Stimulated activated CD4-positive, alpha-beta T cell treated with anti-CD3 and anti-CD28 coated beads, Interleukin-4, amount 100 ng/mL, for 1 hour (primary cell): ENCODE measurements around the gene ALPI.

Experiments used
- DNase-seq: peaks from one replicate; pipeline ENCODE4 v3.0.0-alpha.2; 2020

ALPI gene

GRCh38 chr2:232487385-232488096 is 31.6 kb downstream of the ALPI start, which contains the start of gene ECEL1:
Gene ECEL1 (minus strand): TSS chr2:232487834. CDS start chr2:232486653, 1,181 bp downstream.
- no peak for DNase-seq

- DNase-seq, result no peak
These were observed 32.3 kb downstream of the ALPI start for GRCh38 chr2:232488097-232488711.

DNA sequence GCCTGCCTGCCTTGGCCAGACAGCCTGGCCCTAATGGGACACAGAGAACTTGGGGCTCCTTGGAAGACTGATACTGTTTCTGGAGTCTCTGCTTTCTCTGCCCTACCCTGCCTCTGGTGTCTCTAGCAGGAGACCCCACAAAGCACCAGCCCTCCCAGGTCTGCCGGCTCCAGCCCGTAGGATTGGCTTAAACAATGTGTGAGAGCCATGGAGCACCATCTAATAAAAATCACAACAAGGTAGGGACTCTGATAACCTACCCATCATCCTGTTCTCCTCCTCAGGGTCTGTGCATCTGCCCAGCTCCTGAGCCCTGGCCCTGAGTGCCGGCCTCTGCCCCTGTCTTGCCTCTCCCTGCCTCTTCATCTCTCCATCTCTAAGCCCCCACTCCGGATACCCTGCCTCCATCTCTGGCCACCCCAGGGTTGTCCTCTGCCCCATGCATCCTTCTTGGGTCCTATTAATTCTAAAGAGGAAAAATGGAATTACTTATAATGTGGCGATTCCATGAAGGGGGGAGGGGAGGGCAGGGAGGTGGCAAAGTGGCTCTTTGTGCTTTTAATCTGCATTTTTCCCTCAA is 32.9 kb downstream of the ALPI start:
- DNase-seq, result no peak

- no peak for DNase-seq
These were observed 33.7 kb downstream of the ALPI start for GRCh38 chr2:232489516-232490220.

DNA sequence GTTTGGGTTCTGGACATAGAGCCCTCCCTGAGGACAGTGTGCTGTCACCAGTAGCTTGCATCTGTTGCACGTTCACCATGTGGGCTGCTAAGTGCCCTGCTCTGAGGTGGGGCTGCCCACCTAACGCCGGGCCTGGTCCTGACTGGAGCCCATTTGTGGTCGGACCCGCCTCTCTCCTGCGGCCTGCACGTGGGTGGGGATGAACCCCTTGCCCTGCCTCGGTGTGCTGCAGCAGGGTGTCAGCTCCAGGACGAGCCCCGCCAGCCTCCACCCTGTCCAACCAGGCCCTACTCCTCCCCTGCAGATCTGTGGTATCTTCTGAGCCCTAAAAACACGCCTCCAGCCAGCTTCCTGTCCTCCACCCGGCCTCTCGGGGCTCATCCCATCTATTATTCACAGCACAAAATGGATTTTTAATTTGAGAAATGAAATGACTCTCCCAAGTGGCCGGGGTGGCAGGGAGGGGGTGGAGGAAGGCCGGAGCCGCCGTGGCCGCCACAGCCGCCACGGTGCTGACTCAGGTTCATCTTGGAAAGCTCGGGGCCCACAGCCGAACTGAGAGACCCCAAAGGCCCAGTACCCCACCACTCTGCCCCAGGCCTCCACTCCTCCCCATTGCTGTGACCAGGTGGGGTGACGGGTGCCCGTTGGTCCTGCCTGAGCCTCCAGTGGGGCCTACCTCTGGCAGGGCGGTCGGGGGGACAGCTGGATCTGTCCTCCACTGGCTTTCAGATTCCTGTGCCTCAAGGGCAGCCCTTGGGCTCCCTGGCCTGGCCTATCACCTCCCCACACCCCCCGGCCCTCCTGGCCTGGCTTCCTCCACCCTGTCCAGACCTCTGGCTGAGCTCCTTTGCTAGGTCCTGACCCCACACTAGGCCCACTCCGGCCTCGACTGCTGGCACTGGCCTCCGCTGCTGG is 34.5 kb downstream of the ALPI start:
- DNase-seq, result no peak

DNA sequence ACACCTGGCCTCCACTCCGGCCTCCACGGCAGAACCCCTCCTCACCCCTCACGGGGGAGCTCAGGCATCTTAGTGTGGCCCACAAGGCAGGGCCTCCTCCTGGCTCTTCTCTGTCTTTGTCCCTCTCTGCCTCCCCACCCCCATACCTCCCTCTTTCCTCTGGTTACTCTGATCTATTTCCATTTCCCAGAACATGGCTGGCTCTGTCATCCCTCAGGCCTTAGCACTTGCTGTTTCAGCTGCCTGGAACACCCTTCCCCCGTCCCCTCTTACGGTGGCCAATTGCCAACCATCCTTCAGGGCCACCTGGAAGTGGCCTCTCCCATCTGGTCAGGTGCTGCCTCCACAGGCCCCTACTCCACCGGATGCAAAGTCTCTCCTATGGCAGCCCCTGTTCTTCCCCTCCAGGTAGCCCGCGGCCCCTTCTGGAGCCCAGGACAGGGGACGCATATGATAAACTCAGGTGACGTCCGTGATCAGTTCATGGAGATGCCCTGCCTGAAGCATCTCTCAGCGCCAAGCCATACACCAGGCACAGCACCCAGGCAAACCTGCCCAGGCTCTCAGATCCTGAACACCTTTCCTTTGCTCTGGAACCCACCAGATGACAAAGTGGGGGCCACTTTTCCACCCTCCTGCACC is 35.3 kb downstream of the ALPI start:
- DNase-seq, result no peak

- no peak for DNase-seq
These were observed 36.4 kb downstream of the ALPI start for GRCh38 chr2:232492236-232492848.

- DNase-seq, result no peak
These were observed 37.2 kb downstream of the ALPI start for GRCh38 chr2:232492963-232493700.

DNA sequence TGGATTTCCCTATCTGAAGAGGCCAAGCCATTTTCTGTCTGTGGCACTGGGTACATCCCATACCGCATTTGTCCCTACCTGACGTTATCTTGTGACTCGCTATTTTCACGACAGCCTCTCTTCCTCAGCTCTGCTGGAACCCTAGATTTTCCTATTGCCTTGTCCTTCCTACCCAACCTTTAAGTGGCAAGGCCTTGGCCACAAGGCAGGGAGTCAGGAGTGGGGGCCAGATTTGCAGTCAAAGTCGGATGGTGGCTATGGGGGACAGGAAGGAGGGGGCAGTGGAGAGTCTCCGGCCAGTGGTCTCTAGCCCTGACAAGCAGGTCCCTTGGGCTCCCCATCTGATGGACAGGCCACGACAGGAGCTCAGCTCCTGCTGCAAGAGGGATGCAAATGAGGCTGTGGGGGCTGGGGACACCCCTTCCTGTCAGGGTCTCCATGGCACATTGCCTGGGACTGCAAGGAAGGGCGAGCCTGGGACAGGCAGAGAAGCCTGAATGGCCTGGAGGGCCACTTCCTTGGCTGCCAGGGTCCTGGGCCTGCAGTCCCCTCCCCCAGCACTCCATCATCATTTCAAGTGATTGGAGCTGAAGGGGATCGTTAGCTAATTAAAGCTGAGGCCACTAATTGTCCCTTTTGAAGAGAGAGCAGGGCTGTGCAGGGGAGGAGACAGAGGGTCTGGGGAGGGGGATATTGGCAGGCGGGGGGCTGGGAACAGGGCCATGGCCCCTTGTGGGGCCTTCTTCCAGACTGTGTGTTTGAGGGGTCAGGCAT is 37.9 kb downstream of the ALPI start:
- no peak for DNase-seq

DNA sequence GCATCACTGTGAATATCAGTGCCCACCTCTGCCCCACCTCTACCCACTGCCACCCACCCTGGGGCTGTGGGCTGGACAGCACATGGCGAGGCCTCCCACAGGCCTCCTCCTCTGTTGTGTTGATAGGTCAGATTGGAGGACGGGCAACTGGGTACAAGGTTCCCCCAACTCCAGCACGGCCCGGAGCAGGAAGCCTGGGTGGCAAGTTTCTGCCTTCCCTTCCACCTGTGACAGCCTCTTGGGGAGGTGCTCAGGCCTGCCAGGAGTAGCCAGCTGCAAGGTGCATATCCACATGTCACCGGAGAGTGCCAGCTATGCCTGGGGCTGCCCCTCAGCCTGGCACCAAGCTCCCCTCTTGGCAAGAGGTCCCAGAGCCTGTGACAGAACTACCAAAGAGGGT is 38.6 kb downstream of the ALPI start:
- no peak for DNase-seq

DNA sequence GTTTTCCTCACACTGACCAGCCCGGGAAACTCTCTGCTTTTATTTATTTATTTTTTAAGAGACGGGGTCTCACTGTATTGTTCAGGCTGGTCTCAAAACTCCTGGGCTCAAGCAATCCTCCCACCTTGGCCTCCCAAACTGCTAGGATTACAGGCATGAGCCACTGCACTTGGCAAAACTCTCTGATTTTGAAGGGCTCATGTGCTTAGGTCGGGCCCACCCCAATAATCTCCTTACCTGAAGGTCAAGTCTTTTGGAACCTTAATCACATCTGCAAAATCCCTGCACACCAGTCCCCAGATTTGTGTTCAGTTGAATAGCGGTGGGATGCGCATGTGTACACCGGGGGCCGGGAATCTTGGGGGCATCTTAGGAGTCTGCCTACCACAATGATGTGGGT is 39.3 kb downstream of the ALPI start:
- DNase-seq, result no peak

DNA sequence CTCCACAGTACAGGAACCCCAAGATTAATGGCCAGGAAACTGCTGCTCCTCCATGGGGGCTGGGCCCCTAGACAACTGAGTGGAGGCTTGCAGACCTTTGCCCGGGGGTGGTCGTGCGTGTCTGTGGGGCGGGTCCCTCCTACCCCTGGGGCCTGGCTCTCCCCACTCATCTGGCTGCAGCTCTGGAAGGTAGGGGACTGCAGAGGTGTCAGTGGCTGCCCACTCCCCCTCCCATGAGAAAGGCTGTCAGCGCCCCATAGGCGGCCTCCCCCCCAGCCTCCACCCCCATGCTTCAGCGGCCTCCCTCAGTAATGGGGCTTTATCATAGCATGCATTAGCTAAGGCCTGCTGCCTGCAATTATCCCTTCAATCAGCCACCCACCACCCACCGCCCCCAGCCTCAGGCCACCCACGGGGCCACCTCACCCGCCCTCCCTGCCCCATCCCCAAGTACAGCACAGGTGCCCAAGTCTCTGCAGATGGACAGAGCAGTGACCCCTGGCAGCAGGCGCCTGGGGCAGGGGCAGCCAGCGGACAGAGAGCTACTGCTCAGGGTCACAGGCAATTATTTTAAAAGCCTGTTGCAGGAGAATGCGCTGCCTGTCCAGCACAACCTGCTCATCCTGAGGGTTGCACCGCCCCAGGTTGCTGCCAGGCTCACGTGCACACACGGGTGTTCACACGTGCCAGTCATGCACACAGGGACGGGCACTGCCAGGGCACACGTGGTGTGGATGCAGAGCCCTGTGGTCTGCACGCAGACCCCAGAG is 40.7 kb downstream of the ALPI start:
- DNase-seq, result no peak

DNA sequence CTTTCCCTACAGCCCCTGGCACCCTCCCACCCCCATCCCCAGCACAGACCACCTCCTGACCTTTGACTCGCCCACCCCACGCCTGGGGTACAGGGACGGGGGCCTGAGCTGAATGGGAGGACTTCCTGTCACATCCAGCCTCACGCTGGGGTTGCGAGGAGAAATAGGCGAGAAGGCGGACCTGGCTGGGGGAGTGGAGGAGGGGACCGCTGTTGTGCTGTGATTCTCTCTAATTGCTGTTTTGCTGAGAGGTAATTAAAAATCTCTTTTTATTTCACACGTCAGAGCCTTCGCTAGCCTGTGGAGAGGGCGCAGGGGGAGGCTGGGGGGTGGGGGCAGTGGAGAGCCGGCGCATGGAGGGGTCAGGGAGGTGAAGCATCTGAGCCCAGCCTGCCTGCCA is 41.4 kb downstream of the ALPI start:
- no peak for DNase-seq

DNA sequence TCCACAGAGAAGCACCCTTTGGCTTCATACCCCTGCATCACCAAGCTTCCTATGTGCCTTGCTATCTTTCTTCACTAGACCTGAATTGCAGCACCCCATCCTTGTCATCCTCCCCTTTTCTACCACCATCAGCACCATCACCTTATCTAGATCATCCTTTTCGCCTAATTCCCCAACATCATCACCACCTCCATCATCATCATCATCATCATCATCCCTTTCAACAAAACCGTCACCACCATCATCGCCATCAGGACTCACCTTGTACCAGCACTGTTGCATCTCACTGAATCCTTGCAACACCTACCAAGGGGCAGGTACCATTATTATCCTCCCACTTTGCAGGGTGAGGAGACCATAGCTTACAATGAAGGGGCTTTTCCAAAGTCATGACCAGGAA is 42.5 kb downstream of the ALPI start:
- no peak for DNase-seq

DNA sequence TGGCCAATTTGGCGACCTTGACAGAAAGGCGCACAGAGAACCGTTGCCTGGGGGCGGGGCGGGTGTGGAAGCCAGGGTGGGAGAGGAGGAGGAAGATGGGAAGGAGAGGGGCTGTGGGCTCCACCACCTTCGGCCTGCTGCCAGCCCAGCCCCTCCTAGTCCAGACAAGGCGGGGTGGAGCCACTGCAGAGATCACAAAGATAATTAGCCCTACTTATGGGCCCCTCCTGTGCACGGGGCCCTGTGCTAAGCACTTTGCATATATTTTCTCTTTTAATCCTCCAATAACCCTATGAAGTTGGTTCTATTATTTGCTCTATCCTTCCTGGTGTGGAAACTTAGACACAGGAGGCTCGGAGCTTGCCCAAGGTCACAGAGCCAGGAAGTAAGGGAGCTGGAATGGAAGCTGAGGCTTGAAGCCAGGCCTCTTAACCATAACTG is 45.4 kb downstream of the ALPI start:
- no peak for DNase-seq

DNA sequence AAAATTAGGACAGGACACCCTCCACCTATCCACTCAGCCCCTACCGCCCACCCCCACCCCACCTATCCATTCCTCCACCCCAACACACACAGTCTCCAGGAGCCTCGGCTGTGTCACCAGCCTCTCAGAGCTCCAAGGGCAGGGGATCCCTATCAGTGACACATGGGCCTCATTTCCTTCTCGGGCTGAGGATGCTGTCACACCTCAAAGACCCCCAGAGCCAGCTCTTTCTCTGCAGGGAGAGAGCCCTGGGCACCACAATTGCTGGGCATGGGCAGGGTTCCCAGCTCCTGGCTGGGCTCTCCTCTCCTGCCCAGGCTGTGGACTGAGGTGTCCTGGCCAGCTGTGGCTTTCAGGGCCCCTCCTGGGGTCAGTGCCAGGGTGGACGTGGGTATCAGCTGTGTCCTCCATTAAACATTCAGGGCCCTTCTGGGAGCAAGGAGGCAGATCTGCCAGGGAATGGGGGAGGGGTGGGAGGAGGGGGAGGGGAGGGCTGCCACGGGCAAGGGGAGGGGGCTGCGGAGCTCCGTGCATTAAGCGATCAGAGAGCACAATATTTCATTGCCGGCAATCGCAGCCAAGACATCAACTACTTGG is 45.9 kb downstream of the ALPI start:
- DNase-seq, result no peak

DNA sequence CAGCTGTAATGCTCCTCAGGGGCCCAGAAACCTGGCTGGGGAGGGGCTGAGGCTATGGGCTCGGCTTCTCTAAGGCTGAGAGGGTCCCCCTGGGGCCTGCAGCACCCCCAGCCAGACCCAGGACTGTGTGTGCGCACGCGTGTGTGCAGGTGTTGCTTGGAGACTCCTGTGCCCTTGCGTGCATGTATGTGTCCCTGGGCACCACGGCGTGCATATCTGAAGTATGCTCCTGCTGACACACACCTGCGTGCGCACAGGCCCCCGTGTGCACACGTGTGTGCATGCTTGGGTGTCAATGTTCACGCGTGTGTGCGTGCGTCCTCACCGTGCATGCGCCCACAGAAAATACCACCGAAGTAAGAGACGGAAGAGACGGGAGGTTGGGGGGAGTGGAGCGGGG is 46.6 kb downstream of the ALPI start:
- DNase-seq, result no peak

DNA sequence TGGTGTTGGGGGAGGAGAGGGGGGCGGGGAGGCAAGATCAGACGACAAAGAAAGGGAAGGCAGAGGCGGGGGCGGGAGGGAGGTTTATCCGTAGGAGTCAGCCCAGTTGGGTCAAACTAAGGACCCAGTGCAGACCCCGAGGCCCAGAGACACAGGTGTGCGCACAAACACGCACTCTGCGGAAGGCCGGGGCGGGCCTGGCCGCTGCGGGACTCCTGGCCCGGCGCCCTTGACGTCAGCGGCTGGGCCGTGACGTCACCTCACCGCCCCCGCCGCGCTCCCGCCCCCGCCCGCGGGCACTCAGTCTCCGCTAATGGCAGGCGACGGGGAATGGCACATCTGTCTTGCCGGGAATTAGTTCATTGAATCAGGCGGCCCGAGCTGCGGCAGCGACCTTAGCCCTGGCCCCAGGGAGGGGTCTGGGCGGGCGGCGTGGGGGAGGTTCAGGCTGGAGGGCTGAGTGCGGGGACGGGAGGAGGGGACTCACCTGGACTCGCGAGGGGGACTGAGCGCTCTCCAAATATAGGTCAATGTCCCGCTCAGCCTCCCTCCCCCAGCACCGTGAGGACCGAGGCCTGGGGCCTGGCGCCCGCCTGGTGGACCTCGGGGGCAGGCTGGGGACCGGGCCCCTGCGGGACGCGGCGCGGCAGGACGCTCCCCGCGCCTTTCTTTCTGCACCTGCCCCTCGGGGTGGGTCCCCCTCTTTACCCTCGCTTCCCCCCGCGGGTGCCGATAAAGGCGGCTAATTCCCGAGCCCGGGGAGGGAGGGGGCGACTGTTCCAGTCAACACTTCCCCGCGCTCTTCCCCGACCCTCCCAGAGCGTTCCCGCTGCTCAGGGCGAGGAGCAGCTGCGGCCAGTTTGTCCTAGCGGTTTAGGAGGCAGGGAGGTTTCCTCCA is 47.2 kb downstream of the ALPI start:
- peak; percentile 33 for DNase-seq
